ENCODE results near the gene HLA-DRB1. TPM values are rescaled to one million over a fixed set of nuclear protein-coding genes. Genes with fewer than 3 reads are reported as not detected.
"Not testable (repeated sequence)": the region's sequence is repeated elsewhere in the genome, so short reads cannot be mapped to it uniquely, and the experiment has no call there.

The HLA-DRB1 gene
- total RNA-seq, 1 experiment from 2014 or later, result not detected

DNA sequence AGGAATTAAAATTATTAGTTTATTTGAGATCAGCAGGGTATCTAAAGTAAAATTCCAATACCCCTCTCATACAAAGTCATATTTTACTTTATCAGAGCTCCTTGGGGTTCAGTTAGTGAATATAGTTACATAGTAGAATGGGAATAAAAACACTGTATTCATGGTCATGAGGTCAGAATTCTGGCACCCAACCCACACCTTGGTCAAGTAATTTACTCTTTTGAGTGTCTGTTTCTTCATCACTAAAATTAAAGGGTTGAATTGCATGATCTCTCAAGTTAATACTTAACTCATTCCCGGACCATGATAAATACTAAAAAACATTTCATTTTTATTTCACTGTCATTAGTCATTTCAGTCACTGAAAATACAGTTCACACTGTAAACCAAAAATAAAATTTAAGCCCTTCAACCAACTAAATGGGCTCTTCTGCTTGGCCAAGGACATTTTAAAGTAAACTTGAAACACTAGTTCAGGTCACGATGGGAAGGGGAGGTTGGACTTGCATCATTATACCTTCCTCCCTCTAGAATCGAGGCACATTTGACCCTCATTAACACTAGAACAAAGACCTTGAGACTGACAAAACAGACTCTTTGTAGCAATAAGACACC lies 21.1 kb upstream of the HLA-DRB1 start:
- DNase-seq (ENCODE audit: low read depth), result no peak
- in situ Hi-C loops (cut with HindIII; ENCODE audit: low pct_unique_long_range_greater_than_20kb, low sequenced_read_pairs), result no loop called here

DNA sequence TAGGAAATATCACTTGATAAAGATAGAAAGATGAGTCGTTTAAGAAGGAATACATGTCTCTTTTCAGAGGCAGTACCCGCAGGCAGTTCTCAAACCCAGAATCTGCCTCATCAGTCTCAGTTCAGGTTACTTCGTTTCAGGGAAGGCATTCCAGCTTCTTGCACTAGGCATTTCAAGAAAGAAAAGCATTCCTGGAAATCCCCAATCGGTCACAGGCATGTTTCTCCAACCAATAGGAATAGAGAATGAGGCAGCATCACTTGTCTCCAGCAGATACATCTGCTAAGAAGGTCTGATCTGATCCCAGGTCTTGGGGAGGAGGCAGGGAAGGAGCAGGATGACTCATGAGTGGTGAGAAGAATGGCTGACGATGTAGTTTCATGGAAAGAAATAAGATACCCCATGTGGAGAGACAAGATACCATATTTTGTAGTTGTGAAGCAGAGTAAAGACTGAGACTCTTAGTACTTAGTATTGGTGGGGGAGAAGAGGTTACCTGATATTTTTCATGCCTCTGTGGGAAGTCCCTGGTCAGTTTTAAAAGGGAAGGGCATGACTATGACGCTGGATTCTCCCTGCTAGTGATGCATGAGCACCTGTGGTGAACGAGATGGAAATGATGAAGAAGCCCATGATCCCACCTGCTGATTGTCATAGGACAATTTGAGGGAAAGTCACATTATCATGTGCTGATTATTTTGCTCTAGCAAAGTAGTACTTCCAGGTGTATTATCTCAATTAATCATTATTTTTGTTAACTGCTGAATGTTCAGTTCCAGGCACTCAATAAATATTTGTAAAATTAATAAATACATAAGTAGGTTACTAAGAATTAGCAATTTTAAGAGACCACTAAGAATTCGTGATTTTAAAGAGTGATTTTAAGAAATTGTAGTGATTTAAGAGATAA lies 20.3 kb upstream of the HLA-DRB1 start:
- DNase-seq (ENCODE audit: low read depth), result peak; percentile 98
- in situ Hi-C loops (cut with HindIII; ENCODE audit: low pct_unique_long_range_greater_than_20kb, low sequenced_read_pairs), result no loop called here

DNA sequence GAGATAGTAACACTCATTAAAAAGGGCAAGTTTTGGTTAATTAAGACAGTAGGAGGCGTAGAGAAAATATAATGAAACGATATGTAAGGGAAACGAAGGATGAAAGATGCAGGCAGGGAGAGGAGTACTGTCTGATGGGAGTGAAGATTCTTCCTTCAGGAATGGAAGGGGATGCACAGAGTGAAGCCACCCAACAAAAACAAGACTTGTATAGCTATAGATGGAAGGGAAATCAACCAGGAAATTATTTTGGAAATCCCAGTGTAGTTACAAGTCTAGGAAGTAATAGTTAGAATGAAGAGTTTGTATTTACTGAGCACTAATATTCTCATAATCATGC lies 19.7 kb upstream of the HLA-DRB1 start:
- DNase-seq (ENCODE audit: low read depth), result no peak
- in situ Hi-C loops (cut with HindIII; ENCODE audit: low pct_unique_long_range_greater_than_20kb, low sequenced_read_pairs), result no loop called here

DNA sequence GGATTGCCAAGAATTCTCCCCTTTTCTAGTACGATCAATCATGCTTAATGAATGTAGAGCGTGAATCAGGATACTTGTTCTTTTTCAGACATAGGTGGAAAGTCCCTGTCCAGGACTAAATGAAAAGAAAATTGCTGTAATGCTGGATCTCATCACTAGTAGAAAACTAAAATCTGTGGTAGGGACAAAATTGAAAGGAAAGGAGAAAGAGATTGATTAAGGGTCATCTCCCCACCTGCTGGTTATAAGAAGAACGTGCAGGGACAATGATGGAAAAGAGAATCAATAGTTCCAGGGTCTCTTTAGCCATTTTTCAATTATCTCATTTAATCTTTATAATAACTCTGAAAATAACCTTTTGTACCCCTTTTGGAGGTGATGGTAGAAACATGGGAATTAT lies 18.7 kb upstream of the HLA-DRB1 start:
- in situ Hi-C loops (cut with HindIII; ENCODE audit: low pct_unique_long_range_greater_than_20kb, low sequenced_read_pairs), result no loop called here
- DNase-seq (ENCODE audit: low read depth), result no peak

DNA sequence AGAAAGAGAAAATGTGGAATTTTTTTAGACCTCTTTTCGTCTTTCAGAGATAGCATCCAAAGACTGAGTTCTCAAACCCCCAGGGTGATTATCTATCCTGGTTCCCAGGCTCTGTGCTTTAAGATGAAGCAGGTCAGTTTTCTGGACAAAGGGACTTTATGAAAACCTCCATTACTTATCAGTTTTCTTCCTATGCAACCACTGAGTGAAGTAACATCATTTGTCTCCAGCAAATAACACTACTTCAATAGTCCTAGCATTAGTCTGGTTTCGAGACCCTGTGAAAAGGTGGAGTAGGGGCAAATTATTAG lies 18.3 kb upstream of the HLA-DRB1 start:
- in situ Hi-C loops (cut with HindIII; ENCODE audit: low pct_unique_long_range_greater_than_20kb, low sequenced_read_pairs), result no loop called here
- DNase-seq (ENCODE audit: low read depth), result no peak

DNA sequence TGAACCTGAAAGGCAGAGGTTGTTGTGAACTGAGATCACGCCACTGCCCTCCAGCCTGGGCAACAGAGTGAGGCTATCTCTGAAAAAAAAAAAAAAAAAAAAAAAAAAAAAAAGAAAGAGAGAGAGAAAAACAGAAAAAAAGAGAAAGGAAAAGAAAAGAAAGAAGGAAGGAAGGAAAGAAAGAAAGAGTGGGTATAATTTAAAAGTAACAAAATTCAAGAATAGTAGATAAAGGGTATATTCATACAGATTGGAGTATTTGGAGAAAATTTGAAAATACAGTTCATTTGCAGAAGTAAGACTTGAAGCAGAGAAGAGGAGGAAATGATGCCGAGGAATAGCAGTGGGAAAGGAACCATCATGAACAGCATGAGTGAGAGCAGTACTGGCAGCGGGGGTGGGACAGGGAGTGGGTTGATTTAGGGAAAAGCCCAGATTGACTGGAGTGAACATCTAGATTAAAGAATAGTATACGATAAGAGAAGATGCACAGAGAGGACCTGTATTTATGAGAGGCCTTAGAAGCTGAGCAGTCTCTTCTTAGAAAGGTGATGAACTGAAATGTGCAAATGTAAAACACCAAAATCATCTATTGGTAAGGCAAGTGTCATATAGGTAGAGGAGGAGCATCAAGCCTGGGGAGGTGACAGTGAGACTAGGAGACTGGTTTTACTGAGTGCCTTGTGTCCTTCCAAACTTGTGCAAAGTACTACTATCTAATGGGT lies 17.8 kb upstream of the HLA-DRB1 start:
- in situ Hi-C loops (cut with HindIII; ENCODE audit: low pct_unique_long_range_greater_than_20kb, low sequenced_read_pairs), result no loop called here
- no peak for DNase-seq (ENCODE audit: low read depth)

DNA sequence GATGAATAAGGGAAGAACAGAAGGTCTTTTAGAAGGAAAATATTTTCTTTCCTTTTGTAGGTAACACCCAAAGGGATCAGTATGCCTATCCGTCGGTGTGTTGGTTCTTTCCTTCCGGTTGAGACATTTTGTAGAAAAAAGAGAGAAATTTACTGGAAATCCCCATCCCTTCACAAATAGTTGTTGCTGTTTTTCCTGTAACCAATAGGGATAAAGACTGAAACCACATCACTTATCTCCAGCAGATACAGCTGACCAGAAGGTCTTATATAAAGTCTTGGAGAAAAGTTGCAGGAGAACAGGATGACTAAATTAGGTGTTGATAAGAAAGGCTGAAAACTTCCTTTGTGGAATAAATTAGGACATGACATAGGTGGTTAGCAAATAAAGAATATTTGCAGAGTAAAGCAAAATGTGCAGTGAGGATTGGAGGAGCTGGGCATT lies 14.8 kb upstream of the HLA-DRB1 start:
- DNase-seq (ENCODE audit: low read depth), result peak; percentile 23
- in situ Hi-C loops (cut with HindIII; ENCODE audit: low pct_unique_long_range_greater_than_20kb, low sequenced_read_pairs), result no loop called here

DNA sequence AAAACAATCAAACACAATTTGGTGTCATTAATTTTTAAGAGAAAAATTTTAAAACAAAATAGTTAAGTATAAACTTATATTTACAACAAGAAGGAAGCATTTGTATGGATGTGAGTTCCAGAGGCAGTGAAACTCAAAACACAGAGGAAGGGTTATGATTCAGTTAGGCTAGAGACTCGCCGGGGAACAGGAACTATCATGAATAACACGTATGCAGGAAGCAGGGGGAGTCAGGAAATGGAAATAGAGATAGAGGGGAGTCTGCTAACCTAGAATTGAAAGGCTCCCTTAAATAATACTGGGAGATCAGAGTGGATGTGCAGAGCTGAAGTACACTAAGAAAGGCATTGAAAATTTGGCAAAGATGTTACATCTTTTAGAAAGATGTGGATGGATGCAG lies 14.2 kb upstream of the HLA-DRB1 start:
- DNase-seq (ENCODE audit: low read depth), result no peak
- in situ Hi-C loops (cut with HindIII; ENCODE audit: low pct_unique_long_range_greater_than_20kb, low sequenced_read_pairs), result no loop called here

DNA sequence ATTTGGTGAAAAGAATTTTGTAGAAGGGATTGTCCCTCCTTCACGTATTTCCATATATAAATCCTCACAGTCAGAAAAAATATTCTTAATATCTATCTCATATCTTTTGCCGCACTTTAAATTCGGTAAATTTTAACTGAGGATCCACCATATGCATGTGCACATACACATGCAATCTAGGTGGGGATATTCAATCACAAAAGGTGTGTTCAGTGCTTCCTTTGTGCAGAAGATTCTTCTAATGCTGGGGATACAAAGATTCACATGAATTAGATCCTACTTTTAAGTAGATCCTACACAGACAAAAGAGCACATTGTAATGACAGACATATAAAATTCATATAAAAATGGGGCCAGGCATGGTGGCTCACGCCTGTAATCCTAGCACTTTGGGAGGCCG lies 13.6 kb upstream of the HLA-DRB1 start:
- no peak for DNase-seq (ENCODE audit: low read depth)
- in situ Hi-C loops (cut with HindIII; ENCODE audit: low pct_unique_long_range_greater_than_20kb, low sequenced_read_pairs), result no loop called here

DNA sequence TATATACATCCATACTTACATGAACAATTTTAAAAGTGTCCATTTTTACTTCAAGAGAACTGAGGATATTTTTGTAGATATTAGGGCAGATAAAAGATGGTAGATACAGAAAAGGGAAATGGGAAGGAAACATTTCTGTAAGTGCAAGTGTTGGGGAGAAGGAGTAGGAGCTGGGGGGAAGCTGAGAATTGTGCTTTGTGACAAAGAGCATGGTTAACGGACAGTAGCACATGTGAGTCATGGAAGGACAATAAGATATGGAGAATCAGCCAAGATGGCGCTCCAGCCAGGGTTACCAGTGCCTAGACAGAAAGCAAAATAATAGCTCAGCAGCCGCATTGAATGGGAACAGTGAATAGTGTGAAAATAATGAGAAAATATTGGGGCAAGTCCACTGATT lies 12.7 kb upstream of the HLA-DRB1 start:
- DNase-seq (ENCODE audit: low read depth), result no peak
- in situ Hi-C loops (cut with HindIII; ENCODE audit: low pct_unique_long_range_greater_than_20kb, low sequenced_read_pairs), result no loop called here

DNA sequence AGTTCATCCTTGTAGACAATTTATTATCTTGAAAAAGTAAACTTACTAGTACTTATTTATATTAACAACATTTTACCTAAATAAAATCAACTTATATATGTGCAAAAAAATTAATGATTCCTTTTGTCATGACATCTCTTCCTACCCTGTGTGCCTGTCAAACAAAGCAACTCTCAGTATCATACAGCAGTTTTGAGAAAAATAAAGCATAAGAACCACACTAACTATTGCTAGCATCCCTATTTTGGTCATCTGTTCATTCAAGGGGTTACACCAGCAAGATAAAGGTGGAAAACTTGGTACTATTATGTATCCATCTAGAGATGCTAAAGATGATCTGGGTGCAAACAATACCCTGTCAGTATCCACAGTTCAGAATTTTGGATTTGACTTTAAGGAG lies 7.4 kb upstream of the HLA-DRB1 start:
- no peak for DNase-seq (ENCODE audit: low read depth)
- in situ Hi-C loops (cut with HindIII; ENCODE audit: low pct_unique_long_range_greater_than_20kb, low sequenced_read_pairs), result no loop called here

DNA sequence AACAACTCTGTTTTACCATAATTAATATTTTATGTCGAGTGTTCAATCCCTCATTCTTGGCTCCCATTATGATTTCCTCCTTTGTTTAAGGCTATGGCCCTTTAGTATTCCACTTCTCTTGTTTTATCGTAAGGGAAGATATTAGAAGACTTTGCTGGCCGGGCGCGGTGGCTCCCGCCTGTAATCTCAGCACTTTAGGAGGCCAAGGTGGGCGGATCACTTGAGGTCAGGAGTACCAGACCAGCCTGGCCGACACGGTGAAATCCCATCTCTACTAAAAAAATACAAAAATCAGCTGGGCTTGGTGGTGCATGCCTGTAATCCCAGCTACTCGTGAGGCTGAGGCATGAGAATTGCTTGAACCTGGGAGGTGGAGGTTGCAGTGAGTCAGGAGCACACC lies 1.1 kb upstream of the HLA-DRB1 start:
- in situ Hi-C loops (cut with HindIII; ENCODE audit: low pct_unique_long_range_greater_than_20kb, low sequenced_read_pairs); DNase-seq (ENCODE audit: low read depth): not testable (repeated sequence)

DNA sequence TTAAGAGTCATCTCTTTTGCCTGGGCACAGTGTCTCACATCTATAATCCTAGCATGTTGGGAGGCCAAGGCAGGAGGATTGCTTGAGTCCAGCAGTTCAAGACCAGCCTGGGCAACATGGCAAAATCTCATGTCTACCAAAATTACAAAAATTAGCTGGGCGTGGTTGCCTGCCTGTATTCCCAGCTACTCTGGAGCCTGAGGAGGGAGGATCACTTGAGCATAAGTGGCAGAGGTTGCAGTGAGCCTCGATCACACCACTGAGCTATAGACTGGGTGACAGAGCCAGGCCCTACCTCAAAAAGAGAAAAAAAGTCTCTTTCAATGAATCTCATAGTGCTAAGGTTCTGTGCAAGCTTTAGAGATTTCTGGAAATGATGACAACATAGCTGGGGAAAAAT lies 1.5 kb downstream of the HLA-DRB1 start:
- no peak for DNase-seq (ENCODE audit: low read depth)
- in situ Hi-C loops (cut with HindIII; ENCODE audit: low pct_unique_long_range_greater_than_20kb, low sequenced_read_pairs), result loop anchor here (10.0 kb wide), 1 partner anchor 63 kb away; no protein-coding TSS in a partner anchor

DNA sequence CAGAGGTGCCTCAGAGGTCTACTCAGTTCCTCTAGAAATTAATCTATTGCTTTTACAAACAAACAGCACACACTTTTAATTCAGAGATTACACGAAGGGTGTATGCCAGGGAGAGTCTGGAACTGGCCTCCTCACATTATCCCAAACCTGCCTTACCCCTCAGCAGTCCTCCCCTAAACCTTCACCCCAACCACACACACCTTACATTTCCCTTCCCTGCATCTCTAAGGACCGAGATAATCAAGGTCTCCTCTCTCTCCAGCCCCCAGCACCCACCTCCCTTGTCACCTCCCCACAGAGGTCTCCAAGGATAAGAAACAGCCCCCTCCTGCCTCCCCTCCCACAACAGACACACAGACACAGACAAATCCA lies 6.1 kb downstream of the HLA-DRB1 start:
- in situ Hi-C loops (cut with HindIII; ENCODE audit: low pct_unique_long_range_greater_than_20kb, low sequenced_read_pairs), result loop anchor here (10.0 kb wide), 1 partner anchor 59 kb away; no protein-coding TSS in a partner anchor
- no peak for DNase-seq (ENCODE audit: low read depth)

DNA sequence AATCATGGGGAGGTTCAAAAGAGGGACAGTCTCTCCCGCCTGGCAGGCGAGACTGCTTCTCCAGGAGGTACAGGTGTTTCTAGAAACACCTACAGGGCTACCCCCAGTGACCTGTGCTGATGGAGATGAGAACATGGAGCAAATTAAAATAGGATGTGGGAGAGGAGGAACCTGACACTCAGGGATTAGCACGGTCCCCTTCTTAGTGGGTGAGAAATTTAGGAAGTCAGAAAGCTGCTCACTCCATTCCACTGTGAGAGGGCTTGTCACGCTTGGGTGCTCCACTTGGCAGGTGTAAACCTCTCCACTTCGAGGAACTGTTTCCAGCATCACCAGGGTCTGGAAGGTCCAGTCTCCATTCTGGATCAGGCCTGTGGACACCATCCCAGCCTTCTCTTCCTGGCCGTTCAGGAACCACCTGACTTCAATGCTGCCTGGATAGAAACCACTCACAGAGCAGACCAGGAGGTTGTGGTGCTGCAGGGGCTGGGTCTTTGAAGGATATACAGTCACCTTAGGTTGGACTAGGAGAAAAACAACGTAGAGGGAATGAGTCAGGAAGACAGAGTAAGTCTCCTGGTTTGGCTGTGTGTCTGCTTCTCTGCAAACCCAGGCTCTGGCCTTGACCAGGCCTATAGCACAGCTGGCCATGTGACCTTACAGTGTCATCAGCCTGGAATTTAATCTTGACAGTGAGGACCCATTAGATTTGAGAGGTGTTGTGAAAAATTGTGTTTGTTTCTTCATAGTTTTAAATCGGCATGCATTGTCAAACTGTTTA lies 8.1 kb downstream of the HLA-DRB1 start:
- in situ Hi-C loops (cut with HindIII; ENCODE audit: low pct_unique_long_range_greater_than_20kb, low sequenced_read_pairs), result loop anchor here (10.0 kb wide), 1 partner anchor 57 kb away; no protein-coding TSS in a partner anchor
- no peak for DNase-seq (ENCODE audit: low read depth)

DNA sequence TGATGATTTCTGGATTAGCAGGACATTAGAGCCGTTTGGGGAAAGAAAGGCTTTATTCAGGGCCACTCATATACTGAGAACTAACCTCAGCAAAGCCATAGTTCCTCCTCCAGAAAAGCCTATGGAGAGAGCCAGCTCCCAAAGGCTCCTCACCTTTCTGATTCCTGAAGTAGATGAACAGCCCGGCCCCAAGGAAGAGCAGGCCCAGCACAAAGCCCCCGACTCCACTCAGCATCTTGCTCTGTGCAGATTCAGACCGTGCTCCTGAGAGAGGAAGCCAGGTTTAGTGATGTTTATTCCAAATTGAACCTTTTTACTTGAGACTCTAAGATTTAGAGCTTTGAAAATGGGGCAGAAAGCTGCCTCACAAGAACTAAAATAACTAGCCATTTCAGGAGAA lies 9.1 kb downstream of the HLA-DRB1 start:
- in situ Hi-C loops (cut with HindIII; ENCODE audit: low pct_unique_long_range_greater_than_20kb, low sequenced_read_pairs), result loop anchor here (10.0 kb wide), 1 partner anchor 56 kb away; no protein-coding TSS in a partner anchor
- no peak for DNase-seq (ENCODE audit: low read depth)

DNA sequence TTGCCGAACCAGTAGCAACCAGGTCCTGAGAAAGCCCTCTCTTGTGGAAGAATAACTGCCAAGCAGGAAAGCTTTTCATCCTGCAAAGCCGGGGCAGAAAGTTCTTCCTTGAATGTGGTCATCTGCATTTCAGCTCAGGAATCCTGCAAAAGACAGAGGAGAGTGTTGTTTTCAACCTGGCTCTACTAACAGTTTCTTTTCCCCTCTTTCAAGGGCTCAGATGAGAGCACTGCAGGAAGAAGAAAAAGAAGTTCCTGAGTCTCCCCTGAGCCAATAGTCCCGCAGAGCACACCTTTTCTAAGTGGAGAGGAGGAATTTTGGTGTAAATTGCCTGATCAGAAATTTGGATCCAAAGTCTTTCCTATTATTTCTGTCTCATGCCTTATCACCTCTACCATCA lies 10.7 kb downstream of the HLA-DRB1 start:
- in situ Hi-C loops (cut with HindIII; ENCODE audit: low pct_unique_long_range_greater_than_20kb, low sequenced_read_pairs), result no loop called here
- DNase-seq (ENCODE audit: low read depth), result no peak

DNA sequence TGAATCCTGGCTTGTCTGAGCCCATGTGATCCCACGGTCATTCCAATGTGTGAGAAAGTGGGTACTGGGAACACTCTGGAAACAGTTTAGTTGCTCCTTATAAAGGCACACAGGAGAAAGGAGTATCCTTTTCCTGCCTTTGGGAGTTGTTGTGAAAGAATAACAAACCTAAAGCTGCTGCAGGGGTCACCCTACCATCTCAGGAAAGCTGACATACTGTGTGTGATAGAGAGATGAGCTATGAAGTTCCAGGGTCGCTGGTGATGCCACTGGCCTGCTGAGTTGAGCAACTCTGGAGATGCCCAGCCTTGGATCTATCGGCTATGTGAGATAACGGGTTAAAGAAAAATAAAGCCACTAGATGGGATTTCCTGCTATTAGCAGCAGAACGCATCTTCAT lies 12.2 kb downstream of the HLA-DRB1 start:
- DNase-seq (ENCODE audit: low read depth); in situ Hi-C loops (cut with HindIII; ENCODE audit: low pct_unique_long_range_greater_than_20kb, low sequenced_read_pairs): not testable (repeated sequence)
